ENCODE measurements around the gene MPPED1.

MPPED1 gene

DNA sequence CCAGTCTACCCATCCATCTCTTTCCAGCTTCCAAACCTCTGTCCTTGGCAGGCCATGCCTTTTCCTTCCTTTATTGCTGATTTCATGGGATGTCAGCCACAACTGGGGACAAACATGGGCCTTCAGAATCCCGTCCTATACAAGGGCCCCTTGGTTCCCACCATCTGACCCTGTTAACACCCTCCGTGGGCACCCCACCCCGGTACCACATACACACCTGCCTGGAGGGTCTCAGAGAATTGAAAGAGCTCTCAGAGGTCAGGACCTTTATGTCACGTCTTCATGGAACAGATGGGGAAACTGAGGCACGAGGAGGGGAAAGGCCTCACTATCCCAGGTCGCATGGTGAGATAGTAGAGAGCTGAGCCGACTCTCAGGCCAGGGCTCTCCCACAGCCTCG, 53.0 kb downstream of the MPPED1 start:
- no peak overlapping the region for H3K4me3 ChIP-seq (ENCODE audit: control insufficient read depth, low read depth, low read length)
- no peak for DNase-seq (ENCODE audit: low read depth)
- TF ChIP-seq, protein P1, sequence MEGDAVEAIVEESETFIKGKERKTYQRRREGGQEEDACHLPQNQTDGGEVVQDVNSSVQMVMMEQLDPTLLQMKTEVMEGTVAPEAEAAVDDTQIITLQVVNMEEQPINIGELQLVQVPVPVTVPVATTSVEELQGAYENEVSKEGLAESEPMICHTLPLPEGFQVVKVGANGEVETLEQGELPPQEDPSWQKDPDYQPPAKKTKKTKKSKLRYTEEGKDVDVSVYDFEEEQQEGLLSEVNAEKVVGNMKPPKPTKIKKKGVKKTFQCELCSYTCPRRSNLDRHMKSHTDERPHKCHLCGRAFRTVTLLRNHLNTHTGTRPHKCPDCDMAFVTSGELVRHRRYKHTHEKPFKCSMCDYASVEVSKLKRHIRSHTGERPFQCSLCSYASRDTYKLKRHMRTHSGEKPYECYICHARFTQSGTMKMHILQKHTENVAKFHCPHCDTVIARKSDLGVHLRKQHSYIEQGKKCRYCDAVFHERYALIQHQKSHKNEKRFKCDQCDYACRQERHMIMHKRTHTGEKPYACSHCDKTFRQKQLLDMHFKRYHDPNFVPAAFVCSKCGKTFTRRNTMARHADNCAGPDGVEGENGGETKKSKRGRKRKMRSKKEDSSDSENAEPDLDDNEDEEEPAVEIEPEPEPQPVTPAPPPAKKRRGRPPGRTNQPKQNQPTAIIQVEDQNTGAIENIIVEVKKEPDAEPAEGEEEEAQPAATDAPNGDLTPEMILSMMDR (IDR thresholded peaks at IDR 0.05; ENCODE audit: control insufficient read depth, insufficient read depth, low read depth, low read length, missing control alignments), result no peak

GRCh38 chr22:43465291-43466015, 53.6 kb downstream of the MPPED1 start:
- TF ChIP-seq, protein P1 (IDR thresholded peaks at IDR 0.05; ENCODE audit: control insufficient read depth, insufficient read depth, low read depth, low read length, missing control alignments), result no peak
- DNase-seq (ENCODE audit: low read depth), result no peak

GRCh38 chr22:43466710-43467109, 54.9 kb downstream of the MPPED1 start:
- no peak for DNase-seq (ENCODE audit: low read depth)
- no peak overlapping the region for H3K4me3 ChIP-seq (ENCODE audit: control insufficient read depth, low read depth, low read length)
- TF ChIP-seq, protein P1 (IDR thresholded peaks at IDR 0.05; ENCODE audit: control insufficient read depth, insufficient read depth, low read depth, low read length, missing control alignments), result no peak

More at GRCh38 chr22:43465291-43466015, 53.6 kb downstream of the MPPED1 start:
- H3K4me3 ChIP-seq (ENCODE audit: control insufficient read depth, low read depth, low read length), result no peak overlapping the region

GRCh38 chr22:43467216-43467940, 55.6 kb downstream of the MPPED1 start:
- DNase-seq (ENCODE audit: low read depth), result no peak
- TF ChIP-seq, protein P1 (IDR thresholded peaks at IDR 0.05; ENCODE audit: control insufficient read depth, insufficient read depth, low read depth, low read length, missing control alignments), result no peak

DNA sequence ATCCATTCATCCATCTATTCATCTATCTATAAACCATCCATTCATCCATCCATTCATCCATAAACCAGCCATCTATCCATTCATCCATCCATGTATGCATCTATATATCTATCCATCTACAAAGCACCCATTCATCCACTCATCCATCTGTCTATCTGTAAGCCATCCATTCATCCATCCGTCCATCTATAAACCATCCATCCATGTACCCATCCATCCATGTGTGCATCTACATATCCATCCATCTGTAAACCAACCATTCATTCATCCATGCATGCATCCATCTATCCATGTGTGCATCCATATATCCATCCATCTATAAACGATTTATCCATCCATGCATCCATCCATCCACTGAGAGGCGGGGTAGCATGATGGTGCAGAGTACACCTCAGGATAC, 58.4 kb downstream of the MPPED1 start:
- H3K4me3 ChIP-seq (ENCODE audit: control insufficient read depth, low read depth, low read length), result no peak overlapping the region
- no peak for DNase-seq (ENCODE audit: low read depth)
- TF ChIP-seq, protein P1 (IDR thresholded peaks at IDR 0.05; ENCODE audit: control insufficient read depth, insufficient read depth, low read depth, low read length, missing control alignments), result no peak

More at GRCh38 chr22:43467216-43467940, 55.6 kb downstream of the MPPED1 start:
- no peak overlapping the region for H3K4me3 ChIP-seq (ENCODE audit: control insufficient read depth, low read depth, low read length)

DNA sequence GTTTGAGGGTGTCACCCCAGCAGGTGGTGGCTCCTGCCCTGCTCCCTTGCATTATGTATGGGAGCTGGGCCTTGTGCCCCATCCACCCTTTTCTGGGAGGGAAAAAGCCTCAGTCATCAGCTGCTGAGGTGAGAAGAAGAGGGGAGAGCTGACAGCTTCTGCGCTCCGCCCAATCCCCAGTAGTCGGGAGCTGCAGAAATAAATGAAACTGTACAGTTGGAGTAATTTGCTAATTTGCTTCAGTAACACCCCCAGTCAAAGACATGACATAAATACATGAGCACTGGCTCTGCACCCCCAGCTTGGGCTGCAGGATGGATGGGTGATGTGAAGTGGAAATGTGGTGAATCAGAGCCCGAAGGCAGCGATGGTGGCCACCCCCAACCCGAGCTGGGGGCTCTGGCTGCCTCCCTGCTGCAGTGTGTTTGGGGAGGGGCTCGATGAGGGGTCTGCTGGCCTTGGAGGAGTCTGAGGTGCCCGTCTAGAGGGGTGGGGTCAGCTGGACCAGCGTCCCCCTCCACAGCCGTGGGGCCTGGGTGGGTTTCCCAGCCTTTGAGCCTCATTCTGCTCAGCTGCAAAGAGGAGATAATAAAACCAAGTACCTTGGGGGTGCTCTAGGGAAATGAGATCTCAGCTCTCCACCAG, 59.2 kb downstream of the MPPED1 start:
- TF ChIP-seq, protein P1 (IDR thresholded peaks at IDR 0.05; ENCODE audit: control insufficient read depth, insufficient read depth, low read depth, low read length, missing control alignments), result no peak
- DNase-seq (ENCODE audit: low read depth), result no peak
- no peak overlapping the region for H3K4me3 ChIP-seq (ENCODE audit: control insufficient read depth, low read depth, low read length)
